WERI-Rb-1 (cell line): Measurements from ENCODE around the gene MRPL42.

Experiments used
- DNase-seq: peaks from one replicate; pipeline ENCODE4 v3.0.0-alpha.2; 2020
- H3K27ac ChIP-seq: fragments of 250-450 bp; sonication (Bioruptor Pico); 2 replicates; pipeline ENCODE4 v1.5.1; 2020; ENCODE audit warnings: mild to moderate bottlenecking, moderate library complexity
- H3K27me3 ChIP-seq: fragments of 250-450 bp; sonication (Bioruptor Pico); 2 replicates; pipeline ENCODE4 v1.5.1; 2021; ENCODE audit warnings: mild to moderate bottlenecking, low read depth, moderate library complexity; ENCODE audit not compliant: insufficient read depth, severe bottlenecking
- H3K36me3 ChIP-seq: fragments of 250-450 bp; sonication (Bioruptor Pico); 2 replicates; pipeline ENCODE4 v1.5.1; 2020; ENCODE audit warnings: mild to moderate bottlenecking, moderate library complexity
- H3K4me3 ChIP-seq: 2 replicates; pipeline ENCODE4 v1.5.1; 2011; ENCODE audit warnings: low read depth, mild to moderate bottlenecking, control low read depth, low read length
- H3K9me3 ChIP-seq: fragments of 250-450 bp; sonication (Bioruptor Pico); 2 replicates; pipeline ENCODE4 v1.5.1; 2021; ENCODE audit warnings: mild to moderate bottlenecking, moderate library complexity; ENCODE audit not compliant: severe bottlenecking
- CTCF ChIP-seq: IDR thresholded peaks from 2 replicates; pipeline ENCODE4 v1.5.1; 2011; ENCODE audit warnings: low read depth, mild to moderate bottlenecking, control low read depth, inconsistent platforms, low read length

The MRPL42 gene

GRCh38 chr12:93461503-93461902 lies 5.8 kb upstream of the MRPL42 start:
- TF ChIP-seq CTCF: no peak
- no peaks in the 10 kb centered on the region for H3K27me3 ChIP-seq

GRCh38 chr12:93465841-93466240 lies 1.5 kb upstream of the MRPL42 start:
- Histone ChIP-seq H3K9me3 (peaks cover 2% of the 10 kb centered on the region), H3K4me3 (no peak overlapping the region), H3K36me3 (peaks cover 25% of the 10 kb centered on the region), H3K27ac (no peak overlapping the region), H3K27me3 (no peaks in the 10 kb centered on the region)
- no peak for TF ChIP-seq CTCF
- DNase-seq: no peak

More at GRCh38 chr12:93461503-93461902, 5.8 kb upstream of the MRPL42 start:
- no peak for DNase-seq
- H3K4me3 ChIP-seq: no peak overlapping the region
- no peaks in the 10 kb centered on the region for H3K36me3 ChIP-seq
- H3K27ac ChIP-seq: no peak overlapping the region
- H3K9me3 ChIP-seq: no peaks in the 10 kb centered on the region

GRCh38 chr12:93466625-93467350 lies 526 bp upstream of the MRPL42 start:
- H3K27me3 ChIP-seq: no peaks in the 10 kb centered on the region
- H3K9me3 ChIP-seq: peaks cover 2% of the 10 kb centered on the region
- H3K4me3 ChIP-seq: peak overlapping the region; percentile 91
- TF ChIP-seq CTCF: no peak
- DNase-seq: no peak
- H3K36me3 ChIP-seq: peaks cover 35% of the 10 kb centered on the region
- no peak overlapping the region for H3K27ac ChIP-seq

- TF ChIP-seq CTCF: no peak
- Histone ChIP-seq H3K27ac (peak overlapping the region; percentile 98), H3K27me3 (no peaks in the 10 kb centered on the region), H3K4me3 (peak overlapping the region; percentile 91), H3K9me3 (peaks cover 2% of the 10 kb centered on the region), H3K36me3 (peaks cover 47% of the 10 kb centered on the region)
- DNase-seq: no peak
These were observed 676 bp downstream of the MRPL42 start for GRCh38 chr12:93468008-93468371.

GRCh38 chr12:93469386-93469785 lies 2.1 kb downstream of the MRPL42 start:
- Histone ChIP-seq H3K9me3 (peaks cover 2% of the 10 kb centered on the region), H3K27ac (no peak overlapping the region), H3K36me3 (peaks cover 59% of the 10 kb centered on the region), H3K27me3 (no peaks in the 10 kb centered on the region), H3K4me3 (no peak overlapping the region)
- DNase-seq: no peak
- TF ChIP-seq CTCF: no peak

- DNase-seq: no peak
- H3K9me3 ChIP-seq: no peaks in the 10 kb centered on the region
- no peak overlapping the region for H3K4me3 ChIP-seq
- H3K36me3 ChIP-seq: peaks cover 83% of the 10 kb centered on the region
- no peak overlapping the region for H3K27ac ChIP-seq
- no peaks in the 10 kb centered on the region for H3K27me3 ChIP-seq
- TF ChIP-seq CTCF: no peak
These were observed 9.2 kb downstream of the MRPL42 start for GRCh38 chr12:93476555-93476954.
